NB4 (cell line): ENCODE measurements around the gene F5.

ENCODE experiments used
- DNase-seq: peaks from one replicate; pipeline ENCODE4 v3.0.0; 2010; ENCODE audit warnings: low read depth
- H3K4me3 ChIP-seq: one replicate; pipeline ENCODE4 v1.5.1; 2011; ENCODE audit warnings: mild to moderate bottlenecking, low read depth, low read length, moderate library complexity
- MAX ChIP-seq: IDR thresholded peaks from 2 replicates; pipeline ENCODE4 v1.6.1; 2011; ENCODE audit warnings: low read depth, low read length
- MYC ChIP-seq: IDR thresholded peaks from 2 replicates; pipeline ENCODE4 v1.6.1; 2011; ENCODE audit warnings: low read depth, low read length
- POLR2A ChIP-seq: IDR thresholded peaks from 2 replicates; pipeline ENCODE4 v1.6.1; 2011; ENCODE audit warnings: mild to moderate bottlenecking; ENCODE audit not compliant: insufficient read length; ENCODE audit errors: extremely low read depth
- TF ChIP-seq, protein P1 (sequence below): IDR thresholded peaks from one replicate; pipeline ENCODE4 v1.5.1; 2012; ENCODE audit warnings: low read depth, low read length

Gene F5

DNA sequence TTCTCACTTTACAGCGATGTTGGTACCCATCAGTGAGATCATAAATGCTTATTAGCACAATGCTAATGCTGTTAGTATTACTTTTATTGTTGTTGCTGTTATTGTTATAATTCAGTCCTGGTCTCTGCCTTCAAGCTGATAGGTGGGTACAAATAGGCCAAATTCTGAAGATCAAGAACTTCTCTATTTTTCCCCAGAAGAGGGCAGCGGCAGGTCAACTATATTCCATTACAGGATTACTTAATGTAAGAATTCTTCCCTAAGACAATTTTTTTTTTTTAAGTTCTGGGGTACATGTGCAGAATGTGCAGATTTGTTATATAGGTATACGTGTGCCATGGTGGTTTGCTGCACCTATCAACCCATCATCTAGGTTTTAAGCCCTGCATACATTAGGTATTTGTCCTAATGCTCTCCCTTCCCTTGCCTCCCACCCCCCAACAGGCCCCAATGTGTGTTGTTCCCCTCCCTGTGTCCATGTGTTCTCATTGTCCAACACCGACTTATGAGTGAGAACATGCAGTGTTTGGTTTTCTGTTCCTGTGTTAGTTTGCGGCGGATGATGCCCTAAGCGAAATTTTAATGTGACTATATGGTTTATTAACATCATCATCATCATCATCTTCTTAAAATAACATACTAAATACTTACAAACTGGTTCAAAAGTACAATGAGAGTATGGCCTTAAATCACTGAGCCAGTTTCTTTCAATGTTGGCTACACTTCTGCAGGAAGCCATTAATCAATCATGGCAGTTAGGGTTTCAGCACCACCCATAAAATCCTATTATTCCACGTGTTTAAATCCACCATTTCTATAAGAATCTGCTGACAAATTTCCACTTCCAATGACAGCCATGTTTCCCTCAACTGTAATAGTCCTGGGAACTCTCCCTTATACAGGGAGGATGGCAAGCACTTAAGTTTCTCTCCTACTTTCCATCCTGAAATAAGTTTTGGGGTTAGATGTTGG lies 119.7 kb downstream of the F5 start:
- H3K4me3 ChIP-seq = no peak overlapping the region
- TF ChIP-seq MAX (no peak), MYC (no peak), POLR2A (no peak)
- TF ChIP-seq, protein P1, sequence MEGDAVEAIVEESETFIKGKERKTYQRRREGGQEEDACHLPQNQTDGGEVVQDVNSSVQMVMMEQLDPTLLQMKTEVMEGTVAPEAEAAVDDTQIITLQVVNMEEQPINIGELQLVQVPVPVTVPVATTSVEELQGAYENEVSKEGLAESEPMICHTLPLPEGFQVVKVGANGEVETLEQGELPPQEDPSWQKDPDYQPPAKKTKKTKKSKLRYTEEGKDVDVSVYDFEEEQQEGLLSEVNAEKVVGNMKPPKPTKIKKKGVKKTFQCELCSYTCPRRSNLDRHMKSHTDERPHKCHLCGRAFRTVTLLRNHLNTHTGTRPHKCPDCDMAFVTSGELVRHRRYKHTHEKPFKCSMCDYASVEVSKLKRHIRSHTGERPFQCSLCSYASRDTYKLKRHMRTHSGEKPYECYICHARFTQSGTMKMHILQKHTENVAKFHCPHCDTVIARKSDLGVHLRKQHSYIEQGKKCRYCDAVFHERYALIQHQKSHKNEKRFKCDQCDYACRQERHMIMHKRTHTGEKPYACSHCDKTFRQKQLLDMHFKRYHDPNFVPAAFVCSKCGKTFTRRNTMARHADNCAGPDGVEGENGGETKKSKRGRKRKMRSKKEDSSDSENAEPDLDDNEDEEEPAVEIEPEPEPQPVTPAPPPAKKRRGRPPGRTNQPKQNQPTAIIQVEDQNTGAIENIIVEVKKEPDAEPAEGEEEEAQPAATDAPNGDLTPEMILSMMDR = no peak
- DNase-seq = peak; percentile 50

DNA sequence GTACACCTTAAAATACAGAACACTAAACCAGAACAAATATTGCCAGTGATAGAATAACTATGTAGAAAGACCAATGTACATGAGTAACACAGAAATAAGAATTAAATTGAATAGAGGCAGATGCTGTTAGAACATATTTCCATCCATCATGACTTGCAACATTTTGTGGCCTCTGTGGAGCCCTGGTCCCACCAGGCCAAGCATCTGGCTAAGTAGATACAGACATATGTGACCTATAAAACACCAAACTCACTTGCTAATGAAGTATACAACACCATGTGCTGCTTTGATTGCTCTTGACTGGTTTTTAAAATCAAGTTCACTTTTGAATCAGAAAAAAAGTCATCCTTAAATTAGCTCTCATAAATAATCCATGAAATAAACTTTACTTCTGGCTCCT lies 121.0 kb downstream of the F5 start:
- TF ChIP-seq MAX (no peak), POLR2A (no peak), MYC (no peak)
- TF ChIP-seq, protein P1 = no peak
- DNase-seq = no peak
- no peak overlapping the region for H3K4me3 ChIP-seq
